GM12892 (cell line): Measurements from ENCODE around the gene TRPM2.

Experiments used
- POLR2A ChIP-seq: IDR thresholded peaks from 2 replicates; pipeline ENCODE4 v1.6.1; 2011; ENCODE audit warnings: low read depth, low read length, control low read depth
- POLR2AphosphoS5 ChIP-seq: IDR thresholded peaks from 2 replicates; pipeline ENCODE4 v1.6.1; 2011; ENCODE audit warnings: low read depth, low read length, control low read depth

- TF ChIP-seq POLR2A (no peak), POLR2AphosphoS5 (no peak)
Measured at GRCh38 chr21:44334329-44335030, 18.9 kb upstream of the TRPM2 start.
